ENCODE results near the gene SLC5A11.

The SLC5A11 gene

DNA sequence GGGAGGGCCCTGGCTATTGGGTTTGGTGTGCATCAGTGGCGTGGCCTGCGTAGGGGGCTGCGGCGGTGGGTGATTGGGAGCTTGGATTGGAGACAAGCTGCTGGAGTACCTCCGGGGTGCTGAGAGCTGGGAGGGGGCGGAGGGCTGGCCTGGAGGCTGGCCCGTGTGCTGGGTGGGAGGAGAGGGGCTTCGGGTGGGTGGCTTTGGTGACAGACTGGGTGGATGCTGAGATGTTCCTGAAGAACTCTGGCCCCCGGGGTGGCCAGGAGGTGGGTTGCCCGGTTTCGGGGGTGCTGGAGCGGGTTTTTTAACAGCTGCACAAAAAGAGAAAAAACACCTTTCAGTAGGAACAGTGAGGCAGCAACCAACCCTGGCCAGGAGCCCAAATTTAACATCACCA lies 85.3 kb downstream of the SLC5A11 start:
- no peak for DNase-seq (ENCODE audit: extremely low spot score)
- POLR2A ChIA-PET: no interaction called here
- TF ChIP-seq TARDBP (IDR thresholded peaks at IDR 0.05) (no peak), L3MBTL2 (conservative IDR thresholded peaks at IDR 0.05) (no peak), NFRKB (IDR thresholded peaks at IDR 0.05) (no peak), SP1 (IDR thresholded peaks at IDR 0.05) (no peak), CTBP1 (IDR thresholded peaks at IDR 0.05; ENCODE audit: borderline replicate concordance) (no peak), FOXK2 (IDR thresholded peaks at IDR 0.05) (no peak), ARNT (IDR thresholded peaks at IDR 0.05) (no peak), ELF4 (IDR thresholded peaks at IDR 0.05) (no peak), ZNF384 (IDR thresholded peaks at IDR 0.05) (no peak), SUZ12 (IDR thresholded peaks at IDR 0.05) (no peak), LEF1 (IDR thresholded peaks at IDR 0.05; ENCODE audit: borderline replicate concordance) (no peak), FOXM1 (IDR thresholded peaks at IDR 0.05; ENCODE audit: borderline replicate concordance) (no peak), FOXA1 (IDR thresholded peaks at IDR 0.05) (no peak), HDGF (IDR thresholded peaks at IDR 0.05; ENCODE audit: borderline replicate concordance) (no peak)
- TF ChIP-seq, protein P1, sequence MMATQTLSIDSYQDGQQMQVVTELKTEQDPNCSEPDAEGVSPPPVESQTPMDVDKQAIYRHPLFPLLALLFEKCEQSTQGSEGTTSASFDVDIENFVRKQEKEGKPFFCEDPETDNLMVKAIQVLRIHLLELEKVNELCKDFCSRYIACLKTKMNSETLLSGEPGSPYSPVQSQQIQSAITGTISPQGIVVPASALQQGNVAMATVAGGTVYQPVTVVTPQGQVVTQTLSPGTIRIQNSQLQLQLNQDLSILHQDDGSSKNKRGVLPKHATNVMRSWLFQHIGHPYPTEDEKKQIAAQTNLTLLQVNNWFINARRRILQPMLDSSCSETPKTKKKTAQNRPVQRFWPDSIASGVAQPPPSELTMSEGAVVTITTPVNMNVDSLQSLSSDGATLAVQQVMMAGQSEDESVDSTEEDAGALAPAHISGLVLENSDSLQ (IDR thresholded peaks at IDR 0.05): no peak
- CTCF ChIA-PET: no interaction called here

DNA sequence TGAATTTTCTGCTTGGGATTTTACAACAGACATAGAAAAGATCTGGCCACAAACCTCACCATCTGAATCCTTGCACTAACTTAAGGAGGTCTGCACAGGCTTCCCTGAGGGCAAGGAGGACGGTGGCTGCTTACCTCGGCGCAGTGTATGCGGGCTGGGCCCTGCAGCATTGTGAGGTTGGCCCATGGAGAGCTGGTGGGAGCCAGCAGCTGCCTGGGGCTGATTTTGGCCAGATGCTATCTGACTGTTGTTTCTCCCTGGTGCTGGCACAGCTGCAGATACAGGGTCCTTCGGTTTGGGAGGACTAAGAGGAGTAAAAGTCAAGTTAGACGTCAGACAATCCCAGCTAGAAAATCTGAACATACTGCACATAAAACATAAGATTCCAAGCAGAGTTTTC lies 89.6 kb downstream of the SLC5A11 start:
- POLR2A ChIA-PET: no interaction called here
- no peak for DNase-seq (ENCODE audit: extremely low spot score)
- CTCF ChIA-PET: no interaction called here
- TF ChIP-seq SUZ12 (IDR thresholded peaks at IDR 0.05) (no peak), HDGF (IDR thresholded peaks at IDR 0.05; ENCODE audit: borderline replicate concordance) (no peak), L3MBTL2 (conservative IDR thresholded peaks at IDR 0.05) (no peak), ELF4 (IDR thresholded peaks at IDR 0.05) (no peak), NFRKB (IDR thresholded peaks at IDR 0.05) (no peak), TARDBP (IDR thresholded peaks at IDR 0.05) (no peak), FOXM1 (IDR thresholded peaks at IDR 0.05; ENCODE audit: borderline replicate concordance) (no peak), BHLHE40 (IDR thresholded peaks at IDR 0.05; ENCODE audit: borderline replicate concordance) (no peak), FOXK2 (IDR thresholded peaks at IDR 0.05) (no peak), SP1 (IDR thresholded peaks at IDR 0.05) (no peak), ZNF384 (IDR thresholded peaks at IDR 0.05) (no peak), FOXA1 (IDR thresholded peaks at IDR 0.05) (no peak), LEF1 (IDR thresholded peaks at IDR 0.05; ENCODE audit: borderline replicate concordance) (no peak), ARNT (IDR thresholded peaks at IDR 0.05) (no peak), CTBP1 (IDR thresholded peaks at IDR 0.05; ENCODE audit: borderline replicate concordance) (no peak)
- TF ChIP-seq, protein P1 (IDR thresholded peaks at IDR 0.05): no peak

DNA sequence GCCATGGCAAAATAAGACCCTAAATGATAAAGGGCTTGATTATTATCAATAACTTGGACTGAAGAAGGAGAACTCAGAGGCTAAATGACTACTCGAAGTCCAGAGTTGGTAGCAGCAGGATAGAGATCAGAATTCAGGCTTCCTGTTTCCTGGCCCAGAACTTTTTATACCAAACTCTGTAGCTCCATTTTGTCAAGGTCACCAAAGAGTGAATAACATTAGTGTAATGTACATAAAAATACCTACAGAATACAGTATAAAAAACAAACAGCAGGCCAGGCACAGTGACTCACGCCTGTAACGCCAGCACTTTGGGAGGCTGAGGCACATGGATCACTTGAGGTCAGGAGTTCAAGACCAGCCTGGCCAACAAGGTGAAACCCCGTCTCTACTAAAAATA lies 90.4 kb downstream of the SLC5A11 start:
- POLR2A ChIA-PET: no interaction called here
- DNase-seq (ENCODE audit: extremely low spot score): no peak
- CTCF ChIA-PET: no interaction called here
- no peak for TF ChIP-seq ARNT (IDR thresholded peaks at IDR 0.05)
- TF ChIP-seq NFRKB (IDR thresholded peaks at IDR 0.05): no peak
- no peak for TF ChIP-seq SP1 (IDR thresholded peaks at IDR 0.05)
- no peak for TF ChIP-seq FOXA1 (IDR thresholded peaks at IDR 0.05)
- no peak for TF ChIP-seq SUZ12 (IDR thresholded peaks at IDR 0.05)
- no peak for TF ChIP-seq L3MBTL2 (conservative IDR thresholded peaks at IDR 0.05)
- TF ChIP-seq ELF4 (IDR thresholded peaks at IDR 0.05): no peak
- no peak for TF ChIP-seq TARDBP (IDR thresholded peaks at IDR 0.05)
- no peak for TF ChIP-seq BHLHE40 (IDR thresholded peaks at IDR 0.05; ENCODE audit: borderline replicate concordance)
- TF ChIP-seq ZNF384 (IDR thresholded peaks at IDR 0.05): no peak
- TF ChIP-seq, protein P1 (IDR thresholded peaks at IDR 0.05): no peak
- TF ChIP-seq FOXM1 (IDR thresholded peaks at IDR 0.05; ENCODE audit: borderline replicate concordance): no peak
- TF ChIP-seq CTBP1 (IDR thresholded peaks at IDR 0.05; ENCODE audit: borderline replicate concordance): no peak
- TF ChIP-seq LEF1 (IDR thresholded peaks at IDR 0.05; ENCODE audit: borderline replicate concordance): no peak
- no peak for TF ChIP-seq HDGF (IDR thresholded peaks at IDR 0.05; ENCODE audit: borderline replicate concordance)
- no peak for TF ChIP-seq FOXK2 (IDR thresholded peaks at IDR 0.05)

DNA sequence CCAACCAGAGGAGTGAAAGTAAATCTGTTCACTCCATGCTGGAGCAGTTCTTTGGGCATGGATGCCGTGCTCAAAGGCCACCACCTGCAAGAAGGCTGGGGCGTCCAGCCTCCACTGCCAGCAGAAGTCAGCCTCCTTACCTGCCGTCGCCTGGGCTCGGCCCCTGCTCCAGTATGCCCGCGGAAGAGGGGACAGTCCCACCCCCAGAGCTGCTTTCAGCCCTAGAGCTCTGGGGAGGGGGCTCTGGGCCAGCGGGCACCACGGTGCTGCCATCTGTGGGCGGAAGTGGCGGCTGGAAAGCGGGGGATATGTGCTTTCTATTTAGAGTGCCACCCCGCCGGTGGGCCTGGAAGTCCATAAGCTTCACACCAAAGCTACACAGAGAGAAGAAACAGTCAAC lies 93.5 kb downstream of the SLC5A11 start:
- POLR2A ChIA-PET: no interaction called here
- no peak for TF ChIP-seq SP1 (IDR thresholded peaks at IDR 0.05)
- no peak for TF ChIP-seq L3MBTL2 (conservative IDR thresholded peaks at IDR 0.05)
- TF ChIP-seq CTBP1 (IDR thresholded peaks at IDR 0.05; ENCODE audit: borderline replicate concordance): no peak
- TF ChIP-seq LEF1 (IDR thresholded peaks at IDR 0.05; ENCODE audit: borderline replicate concordance): no peak
- no peak for TF ChIP-seq SUZ12 (IDR thresholded peaks at IDR 0.05)
- TF ChIP-seq HDGF (IDR thresholded peaks at IDR 0.05; ENCODE audit: borderline replicate concordance): no peak
- no peak for TF ChIP-seq NFRKB (IDR thresholded peaks at IDR 0.05)
- TF ChIP-seq FOXA1 (IDR thresholded peaks at IDR 0.05): no peak
- TF ChIP-seq, protein P1 (IDR thresholded peaks at IDR 0.05): no peak
- no peak for TF ChIP-seq ARNT (IDR thresholded peaks at IDR 0.05)
- no peak for TF ChIP-seq ZNF384 (IDR thresholded peaks at IDR 0.05)
- no peak for TF ChIP-seq ELF4 (IDR thresholded peaks at IDR 0.05)
- CTCF ChIA-PET: interaction anchor here (0.6 kb wide), 1 partner anchor 15 kb away, joined by 3 read pairs; no protein-coding TSS in a partner anchor
- no peak for DNase-seq (ENCODE audit: extremely low spot score)

DNA sequence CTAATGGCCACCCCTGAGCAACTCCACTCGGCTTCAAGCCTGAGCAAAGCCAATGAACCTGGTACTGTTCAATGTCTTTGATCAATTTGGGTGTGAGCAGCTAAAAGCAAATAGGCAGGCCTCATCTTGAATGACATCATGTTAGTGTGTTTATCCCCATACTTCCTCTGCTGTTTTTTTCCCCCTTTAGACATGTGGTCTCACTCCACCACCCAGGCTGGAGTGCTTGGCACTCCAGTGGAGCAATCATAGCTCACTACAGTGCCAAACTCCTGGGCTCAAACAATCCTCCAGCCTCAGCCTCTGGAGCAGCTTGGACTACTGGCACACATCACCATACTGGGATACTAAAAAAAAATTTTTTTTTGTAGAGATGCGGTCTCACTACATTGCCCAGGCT lies 94.0 kb downstream of the SLC5A11 start:
- POLR2A ChIA-PET: no interaction called here
- DNase-seq (ENCODE audit: extremely low spot score): no peak
- TF ChIP-seq SP1 (IDR thresholded peaks at IDR 0.05) (no peak), FOXM1 (IDR thresholded peaks at IDR 0.05; ENCODE audit: borderline replicate concordance) (no peak), LEF1 (IDR thresholded peaks at IDR 0.05; ENCODE audit: borderline replicate concordance) (no peak), HDGF (IDR thresholded peaks at IDR 0.05; ENCODE audit: borderline replicate concordance) (no peak), CTBP1 (IDR thresholded peaks at IDR 0.05; ENCODE audit: borderline replicate concordance) (no peak), BHLHE40 (IDR thresholded peaks at IDR 0.05; ENCODE audit: borderline replicate concordance) (no peak), ELF4 (IDR thresholded peaks at IDR 0.05) (no peak), FOXA1 (IDR thresholded peaks at IDR 0.05) (no peak)
- CTCF ChIA-PET: interaction anchor here (0.6 kb wide), 1 partner anchor 14 kb away, joined by 3 read pairs; no protein-coding TSS in a partner anchor
